BJ (cell line): ENCODE data around the gene PLA2G4E. TPM values are rescaled to one million over a fixed set of nuclear protein-coding genes. Genes with fewer than 3 reads are reported as not detected.

Experiments
- CTCF ChIA-PET: fragments of 350-600 bp; formaldehyde crosslinking; extraction: SDS; loops from one replicate; lab custom pipeline; 2021; ENCODE audit warnings: antibody characterized with exemption, inconsistent platforms; lab: Yijun Ruan, JAX
- POLR2A ChIA-PET: fragments of 300-600 bp; sonication (Branson Sonifier 250); formaldehyde crosslinking; extraction: SDS; loops from one replicate; lab custom pipeline; 2021; ENCODE audit warnings: antibody characterized with exemption; lab: Charles Lee
- DNase-seq: peaks from one replicate; pipeline ENCODE4 v3.0.0-alpha.2; 2011; ENCODE audit warnings: low read depth
- H3K27me3 ChIP-seq: 2 replicates; pipeline ENCODE4 v1.6.0; 2011; ENCODE audit warnings: low read length; ENCODE audit not compliant: control insufficient read depth, insufficient read depth
- H3K36me3 ChIP-seq: 2 replicates; pipeline ENCODE4 v1.5.1; 2011; ENCODE audit warnings: low read length; ENCODE audit not compliant: control insufficient read depth, insufficient read depth
- H3K4me3 ChIP-seq: 2 replicates; pipeline ENCODE4 v1.5.1; 2011; ENCODE audit warnings: low read depth, mild to moderate bottlenecking, control low read depth, low read length
- polyA plus RNA-seq: library from polyadenylated mRNA; depleted of rRNA; stranded (reverse); fragments of >200 nt; gene quantifications from 2 replicates; pipeline ENCODE4 v1.2.3, GENCODE V29; 2011
- TF ChIP-seq, protein P1 (sequence below): IDR thresholded peaks from 2 replicates; pipeline ENCODE4 v1.5.1; 2011; ENCODE audit warnings: low read depth, mild to moderate bottlenecking, control low read depth, inconsistent platforms, low read length, moderate library complexity; ENCODE audit not compliant: insufficient read depth

The PLA2G4E gene
- polyA plus RNA-seq, 1 experiment = not detected

DNA sequence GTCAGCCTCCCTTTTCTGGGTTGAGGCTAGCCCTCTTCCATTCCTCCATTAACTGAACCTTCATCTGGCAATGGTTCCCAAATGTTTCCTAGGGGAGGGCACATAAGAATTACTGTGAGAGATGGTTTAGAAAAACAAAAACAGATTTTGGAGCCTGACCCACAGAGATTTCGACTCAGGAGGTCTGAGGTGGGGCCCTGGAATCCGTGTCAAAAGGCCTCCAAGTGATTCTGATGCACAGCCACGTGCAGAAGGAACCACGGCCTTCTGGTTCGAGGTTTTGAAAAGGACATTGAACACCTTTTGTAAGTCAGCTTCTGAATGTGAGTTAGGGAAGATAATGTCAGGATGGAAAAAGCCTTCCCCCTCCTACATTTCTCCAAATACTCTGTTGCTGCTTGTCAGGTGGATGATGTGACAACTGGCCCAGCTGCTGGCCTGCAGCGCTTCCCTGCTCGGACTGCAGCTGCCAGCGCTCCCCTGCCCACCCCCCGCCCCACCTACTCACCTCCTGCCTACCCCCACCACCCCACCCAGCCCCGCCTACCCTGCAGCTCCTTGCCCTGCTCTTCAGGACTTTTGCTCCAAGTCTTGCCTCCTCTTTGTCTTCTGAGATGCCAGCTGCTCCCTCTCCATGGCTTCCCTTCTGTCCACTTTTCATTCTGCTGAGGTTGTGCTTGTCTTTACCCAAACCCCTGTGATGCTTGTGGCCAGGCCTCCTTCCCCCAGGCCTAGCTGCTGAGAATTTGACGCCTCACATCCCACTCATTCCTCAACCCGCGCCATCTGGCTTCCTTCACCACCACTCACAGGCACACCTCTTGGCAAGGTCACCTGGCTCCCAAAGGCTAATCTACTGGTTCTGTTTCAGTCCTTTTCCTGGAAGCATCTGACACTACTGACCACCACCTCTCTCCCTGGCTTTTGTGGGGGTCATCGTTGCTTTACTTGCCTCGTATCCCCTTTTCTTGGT lies 55.1 kb downstream of the PLA2G4E start:
- no peaks in the 10 kb centered on the region for H3K36me3 ChIP-seq
- ChIA-PET POLR2A (no interaction called here), CTCF (interaction anchor here (1.1 to 1.2 kb wide), 2 partner anchors 16 to 119 kb away, joined by 3 to 4 read pairs; no protein-coding TSS in a partner anchor)
- no peaks in the 10 kb centered on the region for H3K27me3 ChIP-seq
- H3K4me3 ChIP-seq = no peak overlapping the region
- TF ChIP-seq, protein P1, sequence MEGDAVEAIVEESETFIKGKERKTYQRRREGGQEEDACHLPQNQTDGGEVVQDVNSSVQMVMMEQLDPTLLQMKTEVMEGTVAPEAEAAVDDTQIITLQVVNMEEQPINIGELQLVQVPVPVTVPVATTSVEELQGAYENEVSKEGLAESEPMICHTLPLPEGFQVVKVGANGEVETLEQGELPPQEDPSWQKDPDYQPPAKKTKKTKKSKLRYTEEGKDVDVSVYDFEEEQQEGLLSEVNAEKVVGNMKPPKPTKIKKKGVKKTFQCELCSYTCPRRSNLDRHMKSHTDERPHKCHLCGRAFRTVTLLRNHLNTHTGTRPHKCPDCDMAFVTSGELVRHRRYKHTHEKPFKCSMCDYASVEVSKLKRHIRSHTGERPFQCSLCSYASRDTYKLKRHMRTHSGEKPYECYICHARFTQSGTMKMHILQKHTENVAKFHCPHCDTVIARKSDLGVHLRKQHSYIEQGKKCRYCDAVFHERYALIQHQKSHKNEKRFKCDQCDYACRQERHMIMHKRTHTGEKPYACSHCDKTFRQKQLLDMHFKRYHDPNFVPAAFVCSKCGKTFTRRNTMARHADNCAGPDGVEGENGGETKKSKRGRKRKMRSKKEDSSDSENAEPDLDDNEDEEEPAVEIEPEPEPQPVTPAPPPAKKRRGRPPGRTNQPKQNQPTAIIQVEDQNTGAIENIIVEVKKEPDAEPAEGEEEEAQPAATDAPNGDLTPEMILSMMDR = no peak
- DNase-seq = no peak

DNA sequence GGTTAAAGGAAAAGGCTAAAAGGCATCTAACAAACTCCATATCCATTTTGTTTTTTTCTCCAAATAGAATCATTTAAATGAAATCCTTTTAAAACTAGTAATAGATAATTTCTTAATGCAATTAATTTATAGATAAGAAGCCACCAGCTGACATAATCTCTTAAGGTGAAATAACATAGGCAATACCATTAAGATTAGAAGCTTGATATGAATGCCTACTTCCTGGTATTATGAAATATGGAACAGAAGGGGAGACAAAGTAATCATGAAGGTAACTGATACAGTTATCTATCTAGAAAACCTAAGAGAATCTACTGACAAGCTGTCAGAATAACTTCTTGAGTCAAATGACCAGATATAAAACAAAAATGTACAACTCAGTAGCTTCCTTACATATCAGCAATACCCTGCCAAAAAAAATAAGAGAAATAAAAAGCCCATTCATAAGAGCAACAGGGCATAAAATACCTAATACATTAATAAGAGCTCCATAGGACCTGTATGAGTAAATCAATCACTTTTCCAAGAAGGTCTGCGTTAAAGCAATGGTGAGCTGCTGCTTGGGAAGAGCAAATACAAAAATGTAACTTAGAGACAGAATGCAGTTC lies 59.1 kb downstream of the PLA2G4E start:
- Histone ChIP-seq H3K36me3 (no peaks in the 10 kb centered on the region), H3K27me3 (no peaks in the 10 kb centered on the region), H3K4me3 (no peak overlapping the region)
- TF ChIP-seq, protein P1 = no peak
- ChIA-PET CTCF (interaction anchor here (0.8 to 1.3 kb wide), 5 partner anchors 8 to 30 kb away, joined by 3 to 6 read pairs (median 3); partner anchors contain the start of gene EHD4), POLR2A (no interaction called here)
- no peak for DNase-seq

DNA sequence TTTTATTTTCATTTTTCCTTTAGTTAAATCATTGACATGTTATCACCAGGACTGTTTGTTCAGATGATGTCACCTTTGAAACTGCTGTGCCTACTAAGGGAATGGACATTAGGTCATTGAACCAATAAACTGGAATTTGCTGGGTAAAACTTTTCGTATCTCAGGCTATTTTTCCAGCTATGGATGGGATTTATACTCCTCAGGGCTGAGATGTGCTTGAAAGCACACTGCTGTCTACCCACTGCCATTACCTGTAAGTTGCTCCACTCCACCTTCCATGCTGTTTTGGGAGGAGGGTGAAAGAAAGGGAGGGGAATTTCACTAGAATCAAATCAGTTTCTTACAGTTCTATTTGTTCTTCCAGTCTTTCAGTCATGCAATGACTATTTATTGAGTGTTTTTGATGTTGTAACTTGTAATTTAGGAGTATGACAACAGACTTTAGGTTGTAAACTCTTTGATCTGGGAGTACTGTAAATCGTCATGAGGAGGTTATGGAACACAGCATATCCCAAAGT lies 59.8 kb downstream of the PLA2G4E start:
- no peak for DNase-seq
- Histone ChIP-seq H3K36me3 (no peaks in the 10 kb centered on the region), H3K4me3 (no peak overlapping the region), H3K27me3 (no peaks in the 10 kb centered on the region)
- POLR2A ChIA-PET = no interaction called here
- TF ChIP-seq, protein P1 = no peak
- CTCF ChIA-PET = interaction anchor here (0.8 to 1.1 kb wide), 2 partner anchors 9 to 18 kb away, joined by 3 to 4 read pairs; no protein-coding TSS in a partner anchor

DNA sequence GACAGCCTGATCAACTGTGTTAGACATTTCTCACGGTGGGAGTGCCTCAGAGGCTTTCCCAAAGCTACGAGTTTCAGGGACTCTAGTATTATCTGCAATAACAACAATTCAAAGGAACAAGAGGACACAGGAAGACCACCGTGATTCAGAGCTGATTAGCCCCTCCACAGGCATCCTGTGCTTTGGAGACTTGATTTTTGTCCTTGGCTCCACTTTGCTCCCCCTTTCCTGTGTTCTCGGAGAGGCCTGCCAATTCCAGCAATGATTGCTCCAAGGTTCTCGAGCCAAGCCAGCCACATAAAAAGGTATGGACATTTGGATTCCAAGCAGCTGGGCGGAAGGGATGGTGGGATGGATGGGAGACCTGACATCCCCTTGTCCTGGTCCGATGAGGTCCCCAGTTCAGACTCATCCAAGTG lies 62.8 kb downstream of the PLA2G4E start:
- ChIA-PET CTCF (no interaction called here), POLR2A (no interaction called here)
- DNase-seq = no peak
- Histone ChIP-seq H3K4me3 (no peak overlapping the region), H3K36me3 (no peaks in the 10 kb centered on the region), H3K27me3 (no peaks in the 10 kb centered on the region)
- TF ChIP-seq, protein P1 = no peak
